Suprapubic skin (tissue), 4 donors: Measurements from ENCODE around the gene KRTAP4-5. TPM values are rescaled to one million over a fixed set of nuclear protein-coding genes. Genes with fewer than 3 reads are reported as not detected.
"Not testable (repeated sequence)": the region's sequence is repeated elsewhere in the genome, so short reads cannot be mapped to it uniquely, and the experiment has no call there.

Source experiments
- DNase-seq, 2 donors: peaks; one replicate each; pipeline ENCODE4 v3.0.0-alpha.2; 2019; ENCODE audit warnings: low spot score in 2 of 2
- H3K27ac ChIP-seq: fragments of 200-600 bp; sonication (generic); one replicate; pipeline ENCODE4 v1.5.1; 2019
- H3K27me3 ChIP-seq: fragments of 200-600 bp; sonication (generic); one replicate; pipeline ENCODE4 v1.5.1; 2019
- H3K36me3 ChIP-seq: fragments of 200-600 bp; sonication (generic); one replicate; pipeline ENCODE4 v1.5.1; 2019
- H3K4me1 ChIP-seq: fragments of 200-600 bp; sonication (generic); one replicate; pipeline ENCODE4 v1.5.1; 2019
- H3K4me3 ChIP-seq: fragments of 200-600 bp; sonication (generic); one replicate; pipeline ENCODE4 v1.5.1; 2019; ENCODE audit warnings: mild to moderate bottlenecking
- H3K9me3 ChIP-seq: fragments of 200-600 bp; sonication (generic); one replicate; pipeline ENCODE4 v1.5.1; 2019
- EP300 ChIP-seq: sonication (generic); formaldehyde crosslinking; IDR thresholded peaks from one replicate; pipeline ENCODE4 v1.6.1; 2017; ENCODE audit warnings: antibody characterized with exemption
- POLR2A ChIP-seq, 2 donors: fragments of 450-650 bp; IDR thresholded peaks; one replicate each; pipeline ENCODE4 v1.6.1; 2017; ENCODE audit warnings: antibody characterized with exemption in 2 of 2, mild to moderate bottlenecking in 2 of 2, moderate library complexity in 2 of 2
- POLR2AphosphoS5 ChIP-seq, 3 donors: sonication (generic); formaldehyde crosslinking; IDR thresholded peaks; one replicate each; pipeline ENCODE4 v1.6.1; 2017; ENCODE audit warnings: antibody characterized with exemption in 3 of 3
- WGBS: methylation state at CpG from one replicate; pipeline ENCODE4 v1.1.5; 2018; 5-methylcytosine and 5-hydroxymethylcytosine counted together
- total RNA-seq, 4 donors: library from RNA; depleted of rRNA; stranded (reverse); fragments of >200 nt; gene quantifications; one replicate each; pipeline ENCODE4 v1.1.0, GENCODE V29; 2016
- TF ChIP-seq, protein P1 (sequence below), 2 donors: fragments of 200-600 bp in 1 of 2; fragments of 450-650 bp in 1 of 2; sonication (generic) in 1 of 2; IDR thresholded peaks; one replicate each; pipeline ENCODE4 v1.5.1; 2016 to 2019; ENCODE audit warnings: antibody characterized with exemption in 2 of 2, mild to moderate bottlenecking in 1 of 2, moderate library complexity in 1 of 2

Gene KRTAP4-5
- total RNA-seq, 4 donors from 2014 or later = 1.1 to 19.2 (median 2.2) TPM; not detected in 1

DNA sequence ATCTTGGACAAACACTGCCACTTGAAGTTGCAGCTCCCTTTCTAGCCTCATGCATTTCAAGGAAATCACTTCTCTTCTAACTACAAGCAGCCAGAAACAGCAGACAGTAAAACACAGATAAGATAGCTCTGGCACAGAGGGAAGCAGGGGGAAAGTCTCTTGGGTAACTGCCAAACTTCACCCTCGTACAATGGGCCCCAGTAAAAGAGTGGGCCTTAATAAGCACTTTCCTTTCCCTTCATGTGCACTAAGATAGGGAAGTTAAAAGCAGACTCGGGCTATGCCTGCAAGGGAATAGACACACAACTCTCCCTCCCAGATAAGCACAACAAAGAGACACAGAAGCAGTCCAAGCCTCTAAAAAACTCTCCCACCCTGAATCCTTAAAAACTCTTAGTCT is 4.2 kb upstream of the KRTAP4-5 start:
- no peaks in the 10 kb centered on the region for H3K9me3 ChIP-seq
- DNase-seq = no peak
- H3K36me3 ChIP-seq = no peaks in the 10 kb centered on the region
- 42% methylated on average over 2 of the region's 2 CpGs for WGBS
- no peak overlapping the region for H3K27ac ChIP-seq
- no peak overlapping the region for H3K4me3 ChIP-seq
- H3K27me3 ChIP-seq = peaks cover 3% of the 10 kb centered on the region
- H3K4me1 ChIP-seq = no peaks in the 10 kb centered on the region
- TF ChIP-seq EP300 (no peak), POLR2A (IDR thresholded peaks at IDR 0.05) (no peak), POLR2AphosphoS5 (IDR thresholded peaks at IDR 0.05) (no peak)
- TF ChIP-seq, protein P1, sequence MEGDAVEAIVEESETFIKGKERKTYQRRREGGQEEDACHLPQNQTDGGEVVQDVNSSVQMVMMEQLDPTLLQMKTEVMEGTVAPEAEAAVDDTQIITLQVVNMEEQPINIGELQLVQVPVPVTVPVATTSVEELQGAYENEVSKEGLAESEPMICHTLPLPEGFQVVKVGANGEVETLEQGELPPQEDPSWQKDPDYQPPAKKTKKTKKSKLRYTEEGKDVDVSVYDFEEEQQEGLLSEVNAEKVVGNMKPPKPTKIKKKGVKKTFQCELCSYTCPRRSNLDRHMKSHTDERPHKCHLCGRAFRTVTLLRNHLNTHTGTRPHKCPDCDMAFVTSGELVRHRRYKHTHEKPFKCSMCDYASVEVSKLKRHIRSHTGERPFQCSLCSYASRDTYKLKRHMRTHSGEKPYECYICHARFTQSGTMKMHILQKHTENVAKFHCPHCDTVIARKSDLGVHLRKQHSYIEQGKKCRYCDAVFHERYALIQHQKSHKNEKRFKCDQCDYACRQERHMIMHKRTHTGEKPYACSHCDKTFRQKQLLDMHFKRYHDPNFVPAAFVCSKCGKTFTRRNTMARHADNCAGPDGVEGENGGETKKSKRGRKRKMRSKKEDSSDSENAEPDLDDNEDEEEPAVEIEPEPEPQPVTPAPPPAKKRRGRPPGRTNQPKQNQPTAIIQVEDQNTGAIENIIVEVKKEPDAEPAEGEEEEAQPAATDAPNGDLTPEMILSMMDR (IDR thresholded peaks at IDR 0.05) = no peak

DNA sequence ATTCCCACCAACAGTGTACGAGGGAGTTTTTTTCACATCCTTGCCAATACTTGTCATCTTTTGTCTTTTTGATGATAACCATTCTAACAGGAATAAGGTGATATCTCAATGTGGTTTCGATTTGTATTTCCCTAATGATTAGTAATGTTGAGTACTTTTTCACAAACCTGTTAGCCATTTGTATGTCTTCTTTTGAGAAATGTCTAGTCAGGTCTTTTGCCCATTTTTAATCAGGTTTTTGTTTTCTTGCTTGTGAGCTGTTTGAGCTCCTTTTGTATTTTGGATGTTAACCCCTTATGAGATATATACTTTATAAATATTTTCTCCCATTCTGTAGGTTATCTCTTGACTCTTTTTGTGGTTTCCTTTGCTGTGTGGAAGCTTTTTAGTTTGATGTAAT is 1.9 kb upstream of the KRTAP4-5 start:
- no peak for TF ChIP-seq POLR2AphosphoS5 (IDR thresholded peaks at IDR 0.05)
- no peak for TF ChIP-seq POLR2A (IDR thresholded peaks at IDR 0.05)
- no peaks in the 10 kb centered on the region for H3K9me3 ChIP-seq
- no peak for DNase-seq
- H3K27ac ChIP-seq = no peak overlapping the region
- H3K36me3 ChIP-seq = no peaks in the 10 kb centered on the region
- 72% methylated on average over 2 of the region's 2 CpGs for WGBS
- H3K4me1 ChIP-seq = no peaks in the 10 kb centered on the region
- H3K4me3 ChIP-seq = no peak overlapping the region
- H3K27me3 ChIP-seq = no peaks in the 10 kb centered on the region

DNA sequence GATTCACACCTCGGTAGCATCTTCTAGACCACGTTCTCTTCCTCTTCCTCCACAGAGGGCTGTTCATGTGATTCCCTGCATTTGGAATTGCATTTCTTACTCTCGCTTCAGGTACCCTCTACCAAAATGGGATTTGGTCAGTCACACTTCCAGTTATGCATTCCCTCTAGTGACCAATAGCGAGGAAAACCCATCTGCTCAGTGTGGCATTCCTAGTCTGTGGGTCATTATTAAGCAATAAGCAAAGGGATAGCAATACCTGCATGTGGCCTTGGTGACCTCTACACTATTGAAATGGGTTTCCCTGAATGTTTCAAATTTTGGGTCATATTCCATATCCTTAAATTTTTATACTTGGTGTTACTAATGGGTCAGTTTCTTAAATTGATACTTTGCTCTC is 401 bp upstream of the KRTAP4-5 start:
- H3K27ac ChIP-seq = no peak overlapping the region
- no peaks in the 10 kb centered on the region for H3K27me3 ChIP-seq
- no peak for TF ChIP-seq POLR2A (IDR thresholded peaks at IDR 0.05)
- no peaks in the 10 kb centered on the region for H3K9me3 ChIP-seq
- no peak overlapping the region for H3K4me3 ChIP-seq
- H3K4me1 ChIP-seq = no peaks in the 10 kb centered on the region
- DNase-seq = no peak
- 83% methylated on average over 4 of the region's 4 CpGs for WGBS
- H3K36me3 ChIP-seq = no peaks in the 10 kb centered on the region

DNA sequence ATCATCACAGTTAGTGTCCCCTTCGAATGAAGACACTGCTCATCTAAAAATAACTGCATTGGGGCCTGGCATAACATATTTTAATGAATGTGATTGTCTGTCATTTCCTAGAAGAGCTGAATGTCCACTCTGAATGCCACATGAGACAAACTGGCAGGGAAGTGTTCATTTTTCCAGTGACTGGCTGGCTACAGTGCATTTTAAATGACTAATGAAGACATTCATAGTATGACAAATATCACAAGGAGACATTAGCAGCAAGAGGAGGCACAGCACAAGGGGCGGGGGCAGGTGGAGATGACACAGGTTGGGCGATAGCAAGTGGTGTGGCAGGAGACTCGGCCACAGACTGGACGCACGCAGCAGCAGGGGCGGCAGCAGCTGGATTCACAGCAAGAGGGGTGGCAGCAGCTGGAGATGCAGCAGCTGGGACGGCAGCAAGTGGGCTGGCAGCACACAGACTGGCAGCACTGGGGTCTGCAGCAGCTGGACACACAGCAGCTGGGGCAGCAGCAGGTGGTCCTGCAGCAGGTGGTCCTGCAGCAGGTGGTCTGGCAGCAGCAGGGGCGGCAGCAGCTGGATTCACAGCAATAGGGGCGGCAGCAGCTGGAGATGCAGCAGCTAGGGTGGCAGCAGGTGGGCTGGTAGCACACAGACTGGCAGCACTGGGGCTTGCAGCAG is 514 bp downstream of the KRTAP4-5 start:
- 86% methylated on average over 10 of the region's 10 CpGs for WGBS
- H3K4me1 ChIP-seq, H3K27me3 ChIP-seq, H3K27ac ChIP-seq, H3K4me3 ChIP-seq, H3K36me3 ChIP-seq, DNase-seq, H3K9me3 ChIP-seq: not testable (repeated sequence)

DNA sequence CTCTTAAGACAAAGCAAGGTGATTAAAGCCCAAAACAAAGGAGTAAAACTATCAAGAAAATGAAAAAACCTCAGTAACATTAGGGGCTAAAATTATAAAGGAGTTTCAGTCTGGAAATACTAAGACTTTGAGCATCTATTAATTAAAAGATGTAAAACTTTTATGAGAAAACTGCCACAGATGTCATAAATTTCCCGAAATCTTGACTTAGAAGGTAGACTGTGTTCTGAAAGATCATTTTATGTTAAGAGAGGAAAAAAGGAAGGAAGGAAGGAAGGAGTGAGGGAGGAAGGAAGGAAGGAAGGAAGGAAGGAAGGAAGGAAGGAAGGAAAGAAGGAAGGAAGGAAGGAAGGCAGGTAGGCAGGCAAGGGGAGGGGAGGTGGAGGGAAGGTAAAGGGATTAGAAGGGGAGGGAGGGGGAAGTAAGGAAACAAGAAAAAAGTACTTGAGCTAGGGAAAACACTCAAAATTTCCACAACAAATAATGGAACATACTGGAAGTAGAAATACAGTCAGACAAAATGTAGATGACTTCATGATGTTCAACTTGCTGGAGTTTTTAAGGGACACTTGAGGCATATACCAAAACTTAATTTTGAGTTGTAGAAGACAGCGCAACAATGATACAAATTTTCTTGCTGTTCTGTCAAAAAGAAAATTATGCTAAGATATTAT is 2.0 kb downstream of the KRTAP4-5 start:
- Histone ChIP-seq H3K9me3 (peaks cover 9% of the 10 kb centered on the region), H3K36me3 (no peaks in the 10 kb centered on the region), H3K4me1 (no peaks in the 10 kb centered on the region), H3K4me3 (no peak overlapping the region), H3K27me3 (no peaks in the 10 kb centered on the region), H3K27ac (no peak overlapping the region)
- WGBS = 71% methylated on average over 2 of the region's 2 CpGs
- TF ChIP-seq, protein P1 (IDR thresholded peaks at IDR 0.05) = no peak
- TF ChIP-seq POLR2A (IDR thresholded peaks at IDR 0.05) (no peak), EP300 (no peak), POLR2AphosphoS5 (IDR thresholded peaks at IDR 0.05) (no peak)
- no peak for DNase-seq

DNA sequence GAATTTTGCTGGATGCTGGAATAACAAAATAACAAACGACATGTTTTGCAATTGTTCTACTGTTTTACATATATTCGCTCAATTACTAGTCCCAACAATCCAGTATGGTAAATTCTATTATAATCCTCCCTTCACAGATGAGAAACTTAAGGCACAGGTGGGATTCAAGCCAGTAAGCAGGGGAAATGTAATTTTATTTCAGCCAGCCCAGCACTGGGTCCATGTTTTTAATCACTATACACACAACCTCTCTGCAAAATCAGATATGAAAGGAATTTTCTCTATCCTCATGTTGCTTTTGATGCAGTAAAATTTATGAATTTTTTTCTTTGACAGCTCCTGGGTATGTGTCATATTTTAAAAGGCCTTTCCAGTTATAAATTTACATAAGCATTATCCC is 4.4 kb downstream of the KRTAP4-5 start:
- no peaks in the 10 kb centered on the region for H3K4me1 ChIP-seq
- no peak overlapping the region for H3K27ac ChIP-seq
- peaks cover under 1% of the 10 kb centered on the region for H3K27me3 ChIP-seq
- no peaks in the 10 kb centered on the region for H3K36me3 ChIP-seq
- WGBS = 84% methylated on average over 2 of the region's 2 CpGs
- no peak overlapping the region for H3K4me3 ChIP-seq
- DNase-seq = no peak
- peaks cover 9% of the 10 kb centered on the region for H3K9me3 ChIP-seq
- no peak for TF ChIP-seq EP300

DNA sequence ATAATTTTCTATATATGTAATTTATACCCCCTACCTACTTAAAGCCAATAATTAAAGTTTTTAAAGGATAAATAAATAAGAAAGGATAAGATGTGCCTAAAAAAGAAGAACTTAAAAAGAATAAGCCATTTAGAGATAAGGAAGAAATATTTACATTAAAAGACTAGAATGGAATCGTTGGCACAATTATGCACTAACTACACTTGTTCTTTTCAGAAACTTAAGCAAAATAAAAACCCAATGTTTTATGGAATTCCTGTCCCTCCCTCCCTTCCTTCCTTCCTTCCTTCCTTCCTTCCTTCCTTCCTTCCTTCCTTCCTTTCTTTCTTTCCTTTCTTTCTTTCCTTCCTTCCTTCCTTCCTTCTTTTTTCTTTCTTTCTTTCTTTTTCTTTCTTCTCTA is 4.8 kb downstream of the KRTAP4-5 start:
- TF ChIP-seq POLR2A (IDR thresholded peaks at IDR 0.05) = no peak
- TF ChIP-seq, protein P1 (IDR thresholded peaks at IDR 0.05) = no peak
- no peak for TF ChIP-seq POLR2AphosphoS5 (IDR thresholded peaks at IDR 0.05)
- no peak for TF ChIP-seq EP300
- WGBS = 91% methylated on average over 1 of the region's 1 CpG
- Histone ChIP-seq H3K4me1 (no peaks in the 10 kb centered on the region), H3K27me3 (peaks cover 4% of the 10 kb centered on the region), H3K27ac (no peak overlapping the region), H3K36me3 (no peaks in the 10 kb centered on the region), H3K9me3 (peaks cover 11% of the 10 kb centered on the region), H3K4me3 (no peak overlapping the region)
- DNase-seq = no peak
